GM10266 (cell line): Measurements from ENCODE around the gene IL1R2.

Experiments used
- DNase-seq: peaks from one replicate; pipeline ENCODE4 v3.0.0; 2012; ENCODE audit errors: extremely low spot score
- CTCF ChIP-seq: IDR thresholded peaks from 2 replicates; pipeline ENCODE4 v1.5.1; 2012; ENCODE audit warnings: mild to moderate bottlenecking, low read depth; ENCODE audit not compliant: control insufficient read depth, insufficient read depth; ENCODE audit errors: missing control alignments

IL1R2 gene

GRCh38 chr2:102043560-102043959 is 51.8 kb downstream of the IL1R2 start:
- no peak for TF ChIP-seq CTCF
- no peak for DNase-seq

- no peak for DNase-seq
- TF ChIP-seq CTCF = no peak
These were observed 52.6 kb downstream of the IL1R2 start for GRCh38 chr2:102044235-102044896.

- no peak for TF ChIP-seq CTCF
- no peak for DNase-seq
These were observed 53.3 kb downstream of the IL1R2 start for GRCh38 chr2:102044967-102045489.

- TF ChIP-seq CTCF = no peak
- DNase-seq = no peak
These were observed 53.9 kb downstream of the IL1R2 start for GRCh38 chr2:102045697-102046096.

- no peak for TF ChIP-seq CTCF
- DNase-seq = no peak
These were observed 54.6 kb downstream of the IL1R2 start for GRCh38 chr2:102046135-102046986.

GRCh38 chr2:102048465-102048864 is 56.7 kb downstream of the IL1R2 start:
- no peak for TF ChIP-seq CTCF
- no peak for DNase-seq
